CD4-positive, alpha-beta T cell (primary cell): Measurements from ENCODE around the gene NFIA. TPM values are rescaled to one million over a fixed set of nuclear protein-coding genes. Genes with fewer than 3 reads are reported as not detected.

Source experiments
- ATAC-seq: fragments of 200-7000 bp; cut with Tn5 transposase; one replicate; pipeline ENCODE4 v1.10.0; 2022; ENCODE audit warnings: mild to moderate bottlenecking; ENCODE audit not compliant: poor library complexity
- CTCF ChIA-PET: fragments of 350-600 bp; sonication (Branson Sonifier 250); formaldehyde crosslinking; loops from one replicate; lab custom pipeline; 2021; ENCODE audit warnings: antibody characterized with exemption, inconsistent platforms; lab: Charles Lee
- POLR2A ChIA-PET: fragments of 350-600 bp; sonication (Branson Sonifier 250); formaldehyde crosslinking; loops from one replicate; lab custom pipeline; 2021; ENCODE audit warnings: antibody characterized with exemption, inconsistent platforms; lab: Charles Lee
- DNase-seq, 14 experiments: peaks; one replicate each; pipeline ENCODE4 v3.0.0-alpha.2; 2013 to 2020; ENCODE audit warnings: mixed read lengths in 2 of 14
- H3K27ac ChIP-seq, 2 donors: one replicate each; pipeline versions ENCODE4 v1.5.1 to v1.7.0; 2013; ENCODE audit warnings: low read length in 2 of 2, low read depth in 1 of 2, mild to moderate bottlenecking in 1 of 2
- H3K27me3 ChIP-seq, 2 experiments: 1 replicate in 1 of 2; 2 replicates in 1 of 2; pipeline versions ENCODE4 v1.6.1 to v1.7.0; 2013; ENCODE audit warnings: low read length in 2 of 2, control low read depth in 1 of 2, mild to moderate bottlenecking in 1 of 2, moderate library complexity in 1 of 2; ENCODE audit not compliant: insufficient read depth in 2 of 2, control insufficient read depth in 1 of 2
- H3K36me3 ChIP-seq: one replicate; pipeline ENCODE4 v1.6.1; 2013; ENCODE audit warnings: low read length, control low read depth; ENCODE audit not compliant: insufficient read depth
- H3K4me1 ChIP-seq: one replicate; pipeline ENCODE4 v1.6.1; 2013; ENCODE audit warnings: low read length, control low read depth; ENCODE audit not compliant: insufficient read depth
- H3K4me3 ChIP-seq: one replicate; pipeline ENCODE4 v1.5.1; 2013; ENCODE audit warnings: mild to moderate bottlenecking, low read length, moderate library complexity
- H3K9me3 ChIP-seq, 2 experiments: 1 replicate in 1 of 2; 2 replicates in 1 of 2; pipeline versions ENCODE4 v1.6.1 to v1.7.0; 2013; ENCODE audit warnings: low read length in 2 of 2, mild to moderate bottlenecking in 2 of 2, control low read depth in 1 of 2, moderate library complexity in 1 of 2; ENCODE audit not compliant: control insufficient read depth in 1 of 2, insufficient read depth in 1 of 2
- H3K27ac Mint-ChIP-seq: one replicate; pipeline ENCODE4 v1.8.0; 2020; ENCODE audit warnings: mixed read lengths
- H3K27me3 Mint-ChIP-seq: one replicate; pipeline ENCODE4 v1.8.0; 2021; ENCODE audit warnings: mixed read lengths
- H3K36me3 Mint-ChIP-seq: one replicate; pipeline ENCODE4 v1.8.0; 2021; ENCODE audit warnings: low read depth, mixed read lengths
- H3K4me1 Mint-ChIP-seq: one replicate; pipeline ENCODE4 v1.8.0; 2021; ENCODE audit warnings: low read depth, mixed read lengths
- H3K4me3 Mint-ChIP-seq: one replicate; pipeline ENCODE4 v1.8.0; 2020; ENCODE audit warnings: mild to moderate bottlenecking, mixed read lengths
- H3K9me3 Mint-ChIP-seq: one replicate; pipeline ENCODE4 v1.8.0; 2020; ENCODE audit warnings: mixed read lengths
- CTCF ChIP-seq: fragments of 200-600 bp; IDR thresholded peaks from one replicate; pipeline ENCODE4 v1.8.0; 2022; ENCODE audit warnings: antibody characterized with exemption, mild to moderate bottlenecking
- intact Hi-C, 2 experiments: fragments of 100-400 bp; cut with DNase I in 1 of 2; cut with micrococcal nuclease in 1 of 2; formaldehyde crosslinking; loops; one replicate each; pipeline versions ENCODE4 v1.15.1 to v1.9.0; 2023 to 2025; cut with DNase I, micrococcal nuclease
- total RNA-seq, 174 experiments: library from RNA in 2 of 174; stranded (reverse) in 2 of 174; gene quantifications; one replicate each; pipeline ENCODE4 v1.2.3 and lab custom pipeline; 2021 to 2026

NFIA gene
- total RNA-seq, 2 experiments from 2014 or later, result 4.8 to 5.9 TPM

GRCh38 chr1:61374156-61374555 is 291.8 kb downstream of the NFIA start:
- intact Hi-C loops, result no loop called here
- H3K27me3 ChIP-seq, result no peaks in the 10 kb centered on the region
- no peaks in the 10 kb centered on the region for H3K9me3 ChIP-seq
- no peak for ATAC-seq
- POLR2A ChIA-PET, result no interaction called here
- CTCF ChIA-PET, result no interaction called here
- H3K27me3 Mint-ChIP-seq, result no peaks in the 10 kb centered on the region
- H3K27ac ChIP-seq, result no peak overlapping the region
- no peak overlapping the region for H3K4me3 ChIP-seq
- no peaks in the 10 kb centered on the region for H3K36me3 ChIP-seq
- no peak for TF ChIP-seq CTCF
- no peaks in the 10 kb centered on the region for H3K4me1 Mint-ChIP-seq
- H3K9me3 Mint-ChIP-seq, result no peaks in the 10 kb centered on the region
- no peaks in the 10 kb centered on the region for H3K4me1 ChIP-seq
- no peak for DNase-seq
- no peak overlapping the region for H3K27ac Mint-ChIP-seq
- H3K36me3 Mint-ChIP-seq, result no peaks in the 10 kb centered on the region
- no peak overlapping the region for H3K4me3 Mint-ChIP-seq

GRCh38 chr1:61375082-61375880 is 292.9 kb downstream of the NFIA start:
- Mint-ChIP-seq H3K4me3 (no peak overlapping the region), H3K27ac (no peak overlapping the region), H3K27me3 (no peaks in the 10 kb centered on the region), H3K9me3 (no peaks in the 10 kb centered on the region), H3K36me3 (no peaks in the 10 kb centered on the region), H3K4me1 (no peaks in the 10 kb centered on the region)
- Histone ChIP-seq H3K4me1 (no peaks in the 10 kb centered on the region), H3K27me3 (no peaks in the 10 kb centered on the region), H3K4me3 (no peak overlapping the region), H3K36me3 (no peaks in the 10 kb centered on the region), H3K27ac (no peak overlapping the region), H3K9me3 (no peaks in the 10 kb centered on the region)
- ChIA-PET POLR2A (no interaction called here), CTCF (no interaction called here)
- TF ChIP-seq CTCF, result no peak
- ATAC-seq, result no peak
- no peak for DNase-seq
- intact Hi-C loops, result no loop called here

- Mint-ChIP-seq H3K27ac (no peak overlapping the region), H3K4me3 (no peak overlapping the region), H3K9me3 (no peaks in the 10 kb centered on the region), H3K27me3 (no peaks in the 10 kb centered on the region), H3K36me3 (no peaks in the 10 kb centered on the region), H3K4me1 (no peaks in the 10 kb centered on the region)
- no peaks in the 10 kb centered on the region for H3K27me3 ChIP-seq
- intact Hi-C loops, result no loop called here
- ATAC-seq (no peak), DNase-seq (no peak)
- ChIA-PET CTCF (interaction anchor here (1.2 kb wide), 1 partner anchor 8 kb away, joined by 3 read pairs; no protein-coding TSS in a partner anchor), POLR2A (no interaction called here)
- no peak overlapping the region for H3K4me3 ChIP-seq
- H3K27ac ChIP-seq, result no peak overlapping the region
- TF ChIP-seq CTCF, result no peak
- no peaks in the 10 kb centered on the region for H3K9me3 ChIP-seq
- no peaks in the 10 kb centered on the region for H3K36me3 ChIP-seq
- H3K4me1 ChIP-seq, result no peaks in the 10 kb centered on the region
Observed at GRCh38 chr1:61376151-61376550, 293.8 kb downstream of the NFIA start.
